ENCODE data around the gene GPR15LG.
"Not testable (repeated sequence)": the region's sequence is repeated elsewhere in the genome, so short reads cannot be mapped to it uniquely, and the experiment has no call there.

GRCh38 chr10:84171237-84171636 is 2.4 kb upstream of the GPR15LG start:
- TF ChIP-seq EZH2 (IDR thresholded peaks at IDR 0.05; ENCODE audit: low read length, unreplicated experiment); EZH2phosphoT487 (IDR thresholded peaks at IDR 0.05; ENCODE audit: borderline replicate concordance, low read length): not testable (repeated sequence)
